HUES48 (cell line): ENCODE results near the gene EIF4E.
"Not testable (repeated sequence)": the region's sequence is repeated elsewhere in the genome, so short reads cannot be mapped to it uniquely, and the experiment has no call there.

Experiments used
- H3K27ac ChIP-seq: one replicate; pipeline ENCODE4 v1.7.0; 2013; ENCODE audit warnings: low read depth, low read length, inconsistent platforms
- H3K27me3 ChIP-seq: 2 replicates; pipeline ENCODE4 v1.6.1; 2013; ENCODE audit warnings: mild to moderate bottlenecking, low read length; ENCODE audit not compliant: control insufficient read depth, insufficient read depth
- H3K36me3 ChIP-seq: 2 replicates; pipeline ENCODE4 v1.6.1; 2013; ENCODE audit warnings: low read length; ENCODE audit not compliant: control insufficient read depth, insufficient read depth
- H3K4me1 ChIP-seq: 2 replicates; pipeline ENCODE4 v1.6.1; 2013; ENCODE audit warnings: mild to moderate bottlenecking, low read length; ENCODE audit not compliant: control insufficient read depth, insufficient read depth
- H3K4me3 ChIP-seq: 2 replicates; pipeline ENCODE4 v1.5.1; 2013; ENCODE audit warnings: mild to moderate bottlenecking, low read depth, low read length
- H3K9ac ChIP-seq: 2 replicates; pipeline ENCODE4 v1.6.1; 2013; ENCODE audit warnings: mild to moderate bottlenecking, low read depth, low read length, moderate library complexity
- H3K9me3 ChIP-seq: 2 replicates; pipeline ENCODE4 v1.6.1; 2013; ENCODE audit warnings: low read length; ENCODE audit not compliant: control insufficient read depth, insufficient read depth

Gene EIF4E

GRCh38 chr4:98930311-98930865 is 1.5 kb upstream of the EIF4E start:
- Histone ChIP-seq H3K4me3 (peak overlapping the region; percentile 60; the same call in 1 of the 2 replicates), H3K36me3 (peaks cover 6% of the 10 kb centered on the region), H3K9me3 (peaks cover 14% of the 10 kb centered on the region), H3K4me1 (peaks cover 7% of the 10 kb centered on the region; the same call in 1 of the 2 replicates), H3K9ac (no peak overlapping the region), H3K27ac (no peak overlapping the region), H3K27me3 (no peaks in the 10 kb centered on the region)

GRCh38 chr4:98929341-98930267 is 671 bp upstream of the EIF4E start:
- Histone ChIP-seq H3K9ac (peak overlapping the region; percentile 62), H3K4me3 (peak overlapping the region; percentile 60), H3K9me3 (peaks cover 14% of the 10 kb centered on the region), H3K27me3 (no peaks in the 10 kb centered on the region), H3K36me3 (peaks cover 11% of the 10 kb centered on the region), H3K4me1 (peaks cover 7% of the 10 kb centered on the region; the same call in 1 of the 2 replicates), H3K27ac (peak overlapping the region; percentile 74)

- H3K4me1 ChIP-seq = peaks cover 7% of the 10 kb centered on the region; the same call in 1 of the 2 replicates
- peaks cover 14% of the 10 kb centered on the region for H3K9me3 ChIP-seq
- peaks cover 11% of the 10 kb centered on the region for H3K36me3 ChIP-seq
- H3K27me3 ChIP-seq = no peaks in the 10 kb centered on the region
- peak overlapping the region; percentile 97 for H3K4me3 ChIP-seq
- H3K9ac ChIP-seq = peak overlapping the region; percentile 92
- H3K27ac ChIP-seq = peak overlapping the region; percentile 96
Observed at GRCh38 chr4:98928131-98928504, 815 bp downstream of the EIF4E start.

GRCh38 chr4:98926257-98926656 is 2.7 kb downstream of the EIF4E start:
- H3K27me3 ChIP-seq, H3K4me1 ChIP-seq, H3K4me3 ChIP-seq, H3K9ac ChIP-seq, H3K27ac ChIP-seq: not testable (repeated sequence)
- Histone ChIP-seq H3K36me3 (peaks cover 24% of the 10 kb centered on the region), H3K9me3 (peaks cover 14% of the 10 kb centered on the region)

- H3K36me3 ChIP-seq = peaks cover 32% of the 10 kb centered on the region
- no peaks in the 10 kb centered on the region for H3K9me3 ChIP-seq
- H3K4me3 ChIP-seq = no peak overlapping the region
- H3K4me1 ChIP-seq = no peaks in the 10 kb centered on the region; the same call in 1 of the 2 replicates
- no peak overlapping the region for H3K9ac ChIP-seq
- H3K27ac ChIP-seq = no peak overlapping the region
- H3K27me3 ChIP-seq = no peaks in the 10 kb centered on the region
Observed at GRCh38 chr4:98921292-98921691, 7.6 kb downstream of the EIF4E start.

GRCh38 chr4:98919996-98920395 is 8.9 kb downstream of the EIF4E start:
- no peak overlapping the region for H3K9ac ChIP-seq
- peaks cover 24% of the 10 kb centered on the region for H3K36me3 ChIP-seq
- H3K27ac ChIP-seq = no peak overlapping the region
- no peaks in the 10 kb centered on the region for H3K9me3 ChIP-seq
- no peak overlapping the region for H3K4me3 ChIP-seq
- no peaks in the 10 kb centered on the region; the same call in 1 of the 2 replicates for H3K4me1 ChIP-seq
- H3K27me3 ChIP-seq = no peaks in the 10 kb centered on the region

GRCh38 chr4:98910728-98911127 is 18.2 kb downstream of the EIF4E start:
- H3K9me3 ChIP-seq, H3K27me3 ChIP-seq, H3K9ac ChIP-seq, H3K4me3 ChIP-seq, H3K27ac ChIP-seq, H3K36me3 ChIP-seq: not testable (repeated sequence)
- H3K4me1 ChIP-seq = peaks cover 32% of the 10 kb centered on the region

- H3K4me1 ChIP-seq = peaks cover 34% of the 10 kb centered on the region
- H3K27ac ChIP-seq = no peak overlapping the region
- H3K4me3 ChIP-seq = no peak overlapping the region
- H3K9ac ChIP-seq = no peak overlapping the region
- H3K27me3 ChIP-seq = no peaks in the 10 kb centered on the region
- no peaks in the 10 kb centered on the region for H3K9me3 ChIP-seq
- peaks cover 8% of the 10 kb centered on the region; the same call in 1 of the 2 replicates for H3K36me3 ChIP-seq
Observed at GRCh38 chr4:98909646-98910401, 19.1 kb downstream of the EIF4E start.

- Histone ChIP-seq H3K9ac (no peak overlapping the region), H3K4me3 (no peak overlapping the region), H3K9me3 (no peaks in the 10 kb centered on the region), H3K4me1 (peaks cover 34% of the 10 kb centered on the region), H3K27me3 (no peaks in the 10 kb centered on the region), H3K27ac (no peak overlapping the region), H3K36me3 (peaks cover 4% of the 10 kb centered on the region; the same call in 1 of the 2 replicates)
Observed at GRCh38 chr4:98908703-98909262, 20.1 kb downstream of the EIF4E start.

- Histone ChIP-seq H3K36me3 (peaks cover 2% of the 10 kb centered on the region; the same call in 1 of the 2 replicates), H3K4me3 (no peak overlapping the region), H3K9me3 (no peaks in the 10 kb centered on the region), H3K9ac (no peak overlapping the region), H3K4me1 (peaks cover 34% of the 10 kb centered on the region), H3K27me3 (no peaks in the 10 kb centered on the region), H3K27ac (no peak overlapping the region)
Observed at GRCh38 chr4:98908182-98908581, 20.8 kb downstream of the EIF4E start.
